GM13976 (cell line): Measurements from ENCODE around the gene SLCO4C1.

Source experiments
- DNase-seq: peaks from one replicate; pipeline ENCODE4 v3.0.0; 2012; ENCODE audit warnings: low spot score
- CTCF ChIP-seq: IDR thresholded peaks from 2 replicates; pipeline ENCODE4 v1.5.1; 2012; ENCODE audit warnings: borderline replicate concordance, mild to moderate bottlenecking; ENCODE audit not compliant: insufficient read depth; ENCODE audit errors: extremely low read depth, missing control alignments, control extremely low read depth
- in situ Hi-C: fragments of 300-500 bp; cut with MboI; formaldehyde crosslinking; loops from one replicate; pipeline ENCODE4 v1.12.0; 2022; ENCODE audit warnings: low sequenced_read_pairs, mixed read lengths, inconsistent platforms; ENCODE audit not compliant: unreplicated experiment

The SLCO4C1 gene

GRCh38 chr5:102289251-102289899 lies 6.7 kb downstream of the SLCO4C1 start:
- DNase-seq = no peak
- TF ChIP-seq CTCF = no peak
- in situ Hi-C loops = no loop called here

DNA sequence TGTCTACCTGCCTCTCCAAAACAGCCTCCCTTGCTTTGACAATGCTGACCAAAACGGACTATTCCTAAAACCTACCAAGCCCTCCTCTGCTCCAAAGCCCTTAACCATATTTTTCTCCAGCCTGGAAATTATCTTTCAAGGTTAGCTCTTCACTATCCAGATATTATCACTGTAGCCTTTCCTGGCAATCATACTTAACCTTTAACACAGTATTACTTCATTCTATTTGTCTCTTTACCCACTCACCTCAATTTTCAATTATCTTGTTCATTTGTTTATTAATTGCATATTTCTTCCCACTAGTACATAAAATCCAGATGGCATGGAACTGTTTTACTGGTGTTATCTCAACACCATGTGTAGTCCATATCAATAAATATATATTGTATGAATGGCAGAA lies 7.5 kb downstream of the SLCO4C1 start:
- no peak for DNase-seq
- in situ Hi-C loops = no loop called here
- no peak for TF ChIP-seq CTCF

GRCh38 chr5:102286476-102286875 lies 9.6 kb downstream of the SLCO4C1 start:
- DNase-seq = no peak
- no peak for TF ChIP-seq CTCF
- in situ Hi-C loops = no loop called here

- in situ Hi-C loops = no loop called here
- no peak for TF ChIP-seq CTCF
- DNase-seq = no peak
Observed at GRCh38 chr5:102283102-102283797, 12.8 kb downstream of the SLCO4C1 start.

DNA sequence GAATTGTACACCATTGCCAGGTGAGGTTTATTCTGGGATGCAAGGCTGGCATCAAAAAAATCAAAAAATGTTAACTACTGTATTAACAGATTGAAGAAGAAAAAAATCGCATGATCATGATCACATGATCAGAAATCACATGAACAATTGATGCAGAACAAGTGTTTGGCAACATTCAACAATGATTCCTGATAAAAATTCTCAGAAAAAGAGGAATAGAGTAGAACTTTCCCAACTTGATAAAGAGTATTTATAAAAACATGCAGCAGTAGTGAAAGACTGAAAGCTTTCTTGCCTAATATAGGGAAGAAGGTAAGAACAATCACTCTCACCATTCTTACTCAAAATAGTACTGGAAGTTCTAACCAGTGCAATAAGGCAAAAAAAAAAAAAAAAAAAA lies 16.4 kb downstream of the SLCO4C1 start:
- in situ Hi-C loops = no loop called here

DNA sequence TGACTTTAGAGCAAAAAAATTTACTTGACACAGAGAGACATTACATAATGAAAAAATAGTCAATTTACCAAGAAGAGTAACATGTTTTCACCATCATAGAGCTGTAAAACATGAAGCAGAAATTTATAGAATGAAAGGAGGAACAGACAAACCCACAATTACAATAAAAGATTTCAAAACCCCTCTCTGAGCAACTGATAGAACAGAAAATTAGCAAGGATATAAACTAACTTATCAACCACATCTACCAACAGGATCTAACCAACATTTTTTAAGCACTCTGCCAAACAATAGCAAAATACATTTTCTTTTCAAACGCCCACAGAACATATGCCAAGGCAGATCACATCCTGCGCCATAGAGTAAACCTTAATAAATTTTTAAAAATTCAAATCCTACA lies 17.9 kb downstream of the SLCO4C1 start:
- no peak for DNase-seq
- in situ Hi-C loops = no loop called here
- no peak for TF ChIP-seq CTCF

More for the DNA sequence above, 16.4 kb downstream of the SLCO4C1 start:
- TF ChIP-seq CTCF = no peak
- DNase-seq = no peak

DNA sequence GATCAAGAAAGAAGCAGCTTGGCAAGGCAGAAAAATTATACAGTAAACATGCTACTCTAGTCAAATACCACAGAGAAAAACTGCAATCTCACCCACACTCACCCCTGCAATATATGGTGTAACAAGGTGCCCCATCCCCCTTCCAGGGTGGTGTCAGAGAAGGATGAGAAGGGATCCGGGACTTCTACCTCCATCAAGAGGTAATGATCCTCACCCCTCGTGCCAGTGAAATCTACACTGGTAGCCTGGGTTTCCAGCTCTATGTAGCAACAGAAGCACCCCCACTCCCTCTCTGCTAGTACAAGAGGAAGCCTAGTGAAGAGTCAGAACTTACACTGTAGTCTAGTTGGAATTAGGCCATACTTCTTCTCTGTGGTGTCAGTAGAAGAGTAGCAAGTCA lies 18.9 kb downstream of the SLCO4C1 start:
- DNase-seq = no peak
- in situ Hi-C loops = no loop called here
- TF ChIP-seq CTCF = no peak
